H1 (cell line): ENCODE results near the gene PTPRF. TPM values are rescaled to one million over a fixed set of nuclear protein-coding genes. Genes with fewer than 3 reads are reported as not detected.

Experiments used
- CTCF ChIA-PET: fragments of 300-600 bp; sonication (Branson Sonifier 250); formaldehyde crosslinking; loops from one replicate; lab custom pipeline; 2021; ENCODE audit not compliant: partially characterized antibody; lab: Charles Lee
- POLR2A ChIA-PET: fragments of 300-600 bp; sonication (Branson Sonifier 250); formaldehyde crosslinking; loops from one replicate; lab custom pipeline; 2021; ENCODE audit warnings: inconsistent platforms; ENCODE audit not compliant: partially characterized antibody; lab: Charles Lee
- DNase-seq, 2 experiments: peaks; one replicate each; pipeline versions ENCODE4 v3.0.0 to v3.0.0-alpha.2; 2010 to 2022; ENCODE audit warnings: low spot score in 2 of 2, low read depth in 1 of 2, mixed read lengths in 1 of 2
- FAIRE-seq: peaks from 2 replicates; lab custom pipeline; 2011; peaks lifted over from hg19 to GRCh38; lab: Jason Lieb, UNC
- H2AFZ ChIP-seq: 2 replicates; pipeline ENCODE4 v1.8.1; 2012; ENCODE audit warnings: low read length, inconsistent platforms
- H2AK5ac ChIP-seq: 2 replicates; pipeline ENCODE4 v1.6.1; 2013; ENCODE audit warnings: low read depth, low read length
- H2BK120ac ChIP-seq: replicated peaks from 2 replicates; pipeline ENCODE3; 2013; ENCODE audit warnings: low read depth, low read length, inconsistent platforms
- H2BK12ac ChIP-seq: 2 replicates; pipeline ENCODE4 v1.6.1; 2013; ENCODE audit warnings: low read depth, low read length
- H2BK15ac ChIP-seq: 2 replicates; pipeline ENCODE4 v1.6.1; 2013; ENCODE audit warnings: low read length
- H2BK20ac ChIP-seq: 2 replicates; pipeline ENCODE4 v1.6.1; 2013; ENCODE audit warnings: low read length
- H2BK5ac ChIP-seq: 2 replicates; pipeline ENCODE4 v1.6.1; 2013; ENCODE audit warnings: low read depth, low read length
- H3K14ac ChIP-seq: 2 replicates; pipeline ENCODE4 v1.6.1; 2013; ENCODE audit warnings: inconsistent platforms; ENCODE audit not compliant: insufficient read length
- H3K18ac ChIP-seq: 2 replicates; pipeline ENCODE4 v1.6.1; 2013; ENCODE audit warnings: low read length; ENCODE audit errors: extremely low read depth
- H3K23ac ChIP-seq: 2 replicates; pipeline ENCODE4 v1.6.1; 2013; ENCODE audit warnings: inconsistent platforms; ENCODE audit not compliant: insufficient read length
- H3K23me2 ChIP-seq: 2 replicates; pipeline ENCODE4 v1.6.1; 2013; ENCODE audit warnings: low read depth, low read length
- H3K27ac ChIP-seq: 2 replicates; pipeline ENCODE4 v1.6.1; 2011; ENCODE audit warnings: low read depth, low read length, inconsistent platforms
- H3K27me3 ChIP-seq, 4 experiments: replicated peaks in 1 of 4; 1 replicate in 1 of 4; 2 replicates in 3 of 4; pipeline versions ENCODE4 v1.6.1 to v1.8.1; 2011 to 2013; ENCODE audit warnings: low read length in 3 of 4, mild to moderate bottlenecking in 3 of 4, inconsistent platforms in 2 of 4, mixed read lengths in 2 of 4, moderate library complexity in 1 of 4; ENCODE audit not compliant: control insufficient read depth in 3 of 4, insufficient read depth in 3 of 4; ENCODE audit errors: extremely low read depth in 1 of 4
- H3K36me3 ChIP-seq, 4 experiments: 2 replicates each; pipeline versions ENCODE4 v1.6.1 to v1.8.1; 2011 to 2013; ENCODE audit warnings: mild to moderate bottlenecking in 4 of 4, low read length in 3 of 4, moderate library complexity in 2 of 4, control low read depth in 1 of 4, inconsistent platforms in 1 of 4; ENCODE audit not compliant: insufficient read depth in 4 of 4, control insufficient read depth in 2 of 4
- H3K4ac ChIP-seq: replicated peaks from 2 replicates; pipeline ENCODE3; 2013; ENCODE audit warnings: low read length, low read depth, mixed read lengths, inconsistent platforms; ENCODE audit not compliant: insufficient read length
- H3K4me1 ChIP-seq, 4 experiments: replicated peaks in 1 of 4; 1 replicate in 1 of 4; 2 replicates in 3 of 4; pipeline versions ENCODE4 v1.6.1 to v1.8.1; 2011 to 2013; ENCODE audit warnings: low read length in 3 of 4, inconsistent platforms in 2 of 4, mixed read lengths in 1 of 4; ENCODE audit not compliant: insufficient read depth in 4 of 4, control insufficient read depth in 3 of 4
- H3K4me2 ChIP-seq, 2 experiments: 2 replicates each; pipeline versions ENCODE4 v1.6.1 to v1.8.1; 2011 to 2013; ENCODE audit warnings: low read depth in 2 of 2, low read length in 2 of 2, control low read depth in 1 of 2, inconsistent platforms in 1 of 2, mild to moderate bottlenecking in 1 of 2; ENCODE audit not compliant: insufficient read depth in 1 of 2
- H3K4me3 ChIP-seq, 4 experiments: fragments of 200-600, 300-600 bp in 1 of 4; sonication (generic), shearing (Covaris generic), sonication (Bioruptor Twin) in 1 of 4; 2 replicates each; pipeline versions ENCODE4 v1.5.1 to v1.8.1; 2011 to 2016; ENCODE audit warnings: low read length in 4 of 4, low read depth in 3 of 4, control low read depth in 2 of 4, inconsistent platforms in 2 of 4, mild to moderate bottlenecking in 2 of 4, mixed read lengths in 1 of 4, moderate library complexity in 1 of 4; ENCODE audit not compliant: insufficient read depth in 2 of 4; ENCODE audit errors: extremely low read depth in 1 of 4
- H3K56ac ChIP-seq: replicated peaks from 2 replicates; pipeline ENCODE3; 2013; ENCODE audit warnings: low read depth, mild to moderate bottlenecking, mixed read lengths, low read length, inconsistent platforms; ENCODE audit not compliant: insufficient read length
- H3K79me1 ChIP-seq: 2 replicates; pipeline ENCODE4 v1.6.1; 2013; ENCODE audit warnings: low read depth, low read length, control low read depth
- H3K79me2 ChIP-seq, 2 experiments: 2 replicates each; pipeline versions ENCODE4 v1.6.1 to v1.8.1; 2012 to 2013; ENCODE audit warnings: low read length in 2 of 2, mild to moderate bottlenecking in 2 of 2, inconsistent platforms in 1 of 2; ENCODE audit not compliant: insufficient read depth in 2 of 2, control insufficient read depth in 1 of 2
- H3K9ac ChIP-seq, 4 experiments: replicated peaks in 1 of 4; 1 replicate in 1 of 4; 2 replicates in 3 of 4; pipeline versions ENCODE4 v1.6.1 to v1.8.1; 2011 to 2013; ENCODE audit warnings: low read depth in 3 of 4, low read length in 3 of 4, control low read depth in 2 of 4, mild to moderate bottlenecking in 2 of 4, moderate library complexity in 2 of 4, inconsistent platforms in 1 of 4; ENCODE audit errors: extremely low read depth in 1 of 4
- H3K9me3 ChIP-seq, 2 experiments: 2 replicates each; pipeline versions ENCODE4 v1.6.1 to v1.8.1; 2012 to 2013; ENCODE audit warnings: mild to moderate bottlenecking in 2 of 2, moderate library complexity in 2 of 2, control low read depth in 1 of 2, inconsistent platforms in 1 of 2, low read depth in 1 of 2, low read length in 1 of 2, mixed read lengths in 1 of 2; ENCODE audit not compliant: insufficient read depth in 2 of 2
- H4K20me1 ChIP-seq, 2 experiments: replicated peaks in 1 of 2; 2 replicates each; pipeline versions ENCODE3 to v1.8.1; 2011 to 2013; ENCODE audit warnings: inconsistent platforms in 2 of 2, low read length in 2 of 2, mild to moderate bottlenecking in 1 of 2; ENCODE audit not compliant: insufficient read depth in 2 of 2, control insufficient read depth in 1 of 2
- H4K5ac ChIP-seq: 2 replicates; pipeline ENCODE4 v1.6.1; 2013; ENCODE audit warnings: low read length, low read depth, mixed read lengths, inconsistent platforms; ENCODE audit not compliant: insufficient read length
- H4K8ac ChIP-seq: 2 replicates; pipeline ENCODE4 v1.8.0; 2013; ENCODE audit warnings: mild to moderate bottlenecking, moderate library complexity, low read length, inconsistent platforms; ENCODE audit not compliant: insufficient read depth; ENCODE audit errors: extremely low read depth
- H4K91ac ChIP-seq: replicated peaks from 2 replicates; pipeline ENCODE3; 2013; ENCODE audit warnings: low read length, mixed read lengths, inconsistent platforms; ENCODE audit not compliant: insufficient read length
- BRCA1 ChIP-seq: IDR thresholded peaks from 2 replicates; pipeline ENCODE4 v1.6.1; 2012; ENCODE audit warnings: low read depth, low read length, improper control_type of control experiment
- CBX8 ChIP-seq: fragments of 300-800, 300-1000 bp; sonication (generic); IDR thresholded peaks from 2 replicates; pipeline ENCODE4 v1.7.1; 2016; ENCODE audit warnings: low read depth, low read length, borderline replicate concordance
- CEBPB ChIP-seq: IDR thresholded peaks from 2 replicates; pipeline ENCODE4 v1.6.1; 2012; ENCODE audit warnings: low read depth, low read length
- CHD1 ChIP-seq: IDR thresholded peaks from 2 replicates; pipeline ENCODE4 v1.6.1; 2012; ENCODE audit warnings: low read depth, low read length, improper control_type of control experiment
- CREB1 ChIP-seq: IDR thresholded peaks from 2 replicates; pipeline ENCODE4 v1.6.1; 2012; ENCODE audit warnings: inconsistent platforms
- EP300 ChIP-seq, 2 experiments: IDR thresholded peaks; 1 replicate in 1 of 2; 2 replicates in 1 of 2; pipeline ENCODE4 v1.6.1; 2011 to 2012; ENCODE audit warnings: low read depth in 2 of 2, low read length in 2 of 2, mild to moderate bottlenecking in 2 of 2, borderline replicate concordance in 1 of 2, inconsistent platforms in 1 of 2, moderate library complexity in 1 of 2
- FOSL1 ChIP-seq: IDR thresholded peaks from 2 replicates; pipeline ENCODE4 v1.6.1; 2011; ENCODE audit warnings: mild to moderate bottlenecking, low read depth, low read length, moderate library complexity; ENCODE audit not compliant: insufficient read depth
- JUND ChIP-seq: IDR thresholded peaks from 2 replicates; pipeline ENCODE4 v1.6.1; 2011; ENCODE audit warnings: mild to moderate bottlenecking, improper control_type of control experiment, low read length
- KDM4A ChIP-seq: IDR thresholded peaks from one replicate; pipeline ENCODE4 v1.7.1; 2012; ENCODE audit warnings: low read depth, mild to moderate bottlenecking, moderate library complexity, low read length, inconsistent platforms; ENCODE audit not compliant: severe bottlenecking
- NRF1 ChIP-seq: IDR thresholded peaks from 2 replicates; pipeline ENCODE4 v1.6.1; 2011; ENCODE audit warnings: mild to moderate bottlenecking, low read depth, low read length, improper control_type of control experiment
- SAP30 ChIP-seq: fragments of 300-600 bp; sonication (generic); IDR thresholded peaks from 2 replicates; pipeline ENCODE4 v1.7.1; 2012; ENCODE audit warnings: low read length, moderate library complexity, mild to moderate bottlenecking, inconsistent platforms; ENCODE audit not compliant: insufficient read depth, insufficient replicate concordance
- SIX5 ChIP-seq: IDR thresholded peaks from 2 replicates; pipeline ENCODE4 v1.6.1; 2011; ENCODE audit warnings: mild to moderate bottlenecking, low read depth, low read length
- TBP ChIP-seq: IDR thresholded peaks from 2 replicates; pipeline ENCODE4 v1.6.1; 2011; ENCODE audit warnings: low read depth, low read length, improper control_type of control experiment
- TCF12 ChIP-seq: IDR thresholded peaks from 2 replicates; pipeline ENCODE4 v1.6.1; 2011; ENCODE audit warnings: low read depth, mild to moderate bottlenecking, low read length
- TEAD4 ChIP-seq: IDR thresholded peaks from 2 replicates; pipeline ENCODE4 v1.6.1; 2012; ENCODE audit warnings: low read depth, low read length, inconsistent platforms, mixed read lengths
- WGBS, 2 experiments: shearing (Covaris generic) in 1 of 2; methylation state at CpG; one replicate each; pipeline versions ENCODE4 v1.1.6 to v1.1.7; 2013 to 2015; ENCODE audit warnings: low lambda C conversion rate in 2 of 2, mixed read lengths in 2 of 2, inconsistent platforms in 1 of 2, low coverage in 1 of 2, missing lambda C conversion rate in 1 of 2; ENCODE audit not compliant: insufficient replicate concordance in 2 of 2, insufficient coverage in 1 of 2, insufficient read length in 1 of 2; ENCODE audit errors: extremely low coverage in 1 of 2, missing lambda C conversion rate in 1 of 2; 5-methylcytosine and 5-hydroxymethylcytosine counted together
- polyA plus RNA-seq, 7 experiments: library from polyadenylated mRNA; depleted of rRNA in 3 of 7; stranded (reverse) in 5 of 7; unstranded in 2 of 7; fragments of >200 nt in 5 of 7; fragments of 200-250 nt in 2 of 7; gene quantifications; 1 replicate in 5 of 7; 2 replicates in 1 of 7; 4 replicates in 1 of 7; pipeline versions ENCODE4 v1.2.1 to v1.2.3, GENCODE V29; 2011 to 2013; ENCODE audit warnings: missing spikeins in 2 of 7, mixed read lengths in 2 of 7
- total RNA-seq: library from RNA; stranded (reverse); fragmentation: NEBNext Ultra II Directional; extraction: Animal tissue kit (Norgen Biotek cat#: 25700); gene quantifications from 2 replicates; pipeline ENCODE4 v1.2.1, GENCODE V29; 2021

The PTPRF gene
- total and polyA plus RNA-seq, 2 of the 8 experiments (the other 6 are each of a cell fraction or from before 2014, with no cell fraction given) = 136 to 231 TPM

DNA sequence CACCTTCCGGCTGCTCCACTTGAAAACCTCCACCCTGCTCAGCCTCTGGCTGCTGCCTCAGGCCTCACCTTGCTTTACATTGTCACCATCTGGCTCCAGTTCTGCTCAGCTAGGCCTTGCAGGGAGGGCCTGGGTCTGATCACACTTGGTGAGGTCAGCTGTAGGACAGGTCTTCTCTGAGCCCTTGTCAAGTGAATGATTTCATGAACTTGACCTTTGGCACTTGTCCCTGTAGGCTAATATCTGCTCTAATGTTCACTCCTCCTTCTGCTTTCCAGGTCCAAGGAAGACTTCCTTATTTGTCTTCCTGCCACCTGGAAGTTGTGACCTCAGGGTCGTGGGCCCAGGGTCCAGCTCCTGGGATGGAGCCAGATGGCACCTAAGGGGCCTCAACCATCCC lies 41.4 kb downstream of the PTPRF start:
- Histone ChIP-seq H3K27me3 (no peaks in the 10 kb centered on the region), H3K79me1 (0 out of 2 replicates have a peak, but pooled peaks cover 4% of the 10 kb centered on the region), H2BK5ac (no peak overlapping the region), H3K36me3 (peaks cover 4 to 36% (median 10%) of the 10 kb centered on the region in 4 experiments; a peak in 5 of 8 replicates), H3K23me2 (no peaks in the 10 kb centered on the region), H3K79me2 (no peaks in the 10 kb centered on the region), H2AK5ac (no peak overlapping the region), H4K20me1 (peaks cover 8 to 9% of the 10 kb centered on the region in 2 experiments), H3K14ac (no peak overlapping the region), H3K9me3 (no peaks in the 10 kb centered on the region), H4K8ac (no peak overlapping the region), H4K5ac (no peak overlapping the region), H3K23ac (no peak overlapping the region), H3K56ac (no peak overlapping the region), H3K27ac (no peak overlapping the region), H4K91ac (no peak overlapping the region), H3K4me2 (no peak overlapping the region), H3K18ac (no peak overlapping the region), H2BK120ac (no peak overlapping the region), H2BK12ac (no peak overlapping the region), H2BK20ac (no peak overlapping the region), H3K4me1 (peaks cover 0 to 11% (median 1%) of the 10 kb centered on the region in 4 experiments; a peak in 3 of 7 replicates), H2AFZ (no peak overlapping the region), H3K4me3 (no peak overlapping the region), H2BK15ac (no peak overlapping the region), H3K9ac (no peak overlapping the region), H3K4ac (no peak overlapping the region)
- no peak for DNase-seq
- no peak for FAIRE-seq
- ChIA-PET CTCF (interaction anchor here (0.5 to 8.3 kb wide), 12 partner anchors 8 to 383 kb away, joined by 3 to 68 read pairs (median 4); no protein-coding TSS in a partner anchor), POLR2A (interaction anchor here (0.8 to 1.9 kb wide), 5 partner anchors 7 to 88 kb away, joined by 3 to 7 read pairs (median 4); no protein-coding TSS in a partner anchor)
- 97% methylated on average over 2 of the region's 2 CpGs; no CpG with 5 or more reads in 1 of the 2 experiments for WGBS, 2 experiments
- no peak for TF ChIP-seq TBP
- no peak for TF ChIP-seq EP300 (IDR thresholded peaks at IDR 0.05; ENCODE audit: borderline replicate concordance in 1 of 2, low read depth in 2 of 2, low read length in 2 of 2)
- TF ChIP-seq BRCA1 = no peak
- no peak for TF ChIP-seq SIX5
- no peak for TF ChIP-seq FOSL1
- no peak for TF ChIP-seq JUND
- TF ChIP-seq NRF1 = no peak
- no peak for TF ChIP-seq TEAD4
- TF ChIP-seq CHD1 = no peak
- no peak for TF ChIP-seq SAP30
- no peak for TF ChIP-seq CREB1
- no peak for TF ChIP-seq CBX8
- TF ChIP-seq KDM4A = no peak
- no peak for TF ChIP-seq CEBPB
- no peak for TF ChIP-seq TCF12
